Muscle layer of duodenum (tissue), 2 donors: ENCODE results near the gene XPO6.
"Not testable (repeated sequence)": the region's sequence is repeated elsewhere in the genome, so short reads cannot be mapped to it uniquely, and the experiment has no call there.

Experiments
- H3K27ac ChIP-seq: one replicate; pipeline ENCODE4 v1.7.0; 2013; ENCODE audit warnings: mild to moderate bottlenecking, low read length
- H3K27me3 ChIP-seq: one replicate; pipeline ENCODE4 v1.7.0; 2013; ENCODE audit warnings: low read depth, mild to moderate bottlenecking, control low read depth, low read length
- H3K36me3 ChIP-seq, 2 donors: one replicate each; pipeline ENCODE4 v1.7.0; 2013; ENCODE audit warnings: low read length in 2 of 2, control low read depth in 1 of 2, mild to moderate bottlenecking in 1 of 2; ENCODE audit not compliant: insufficient read depth in 2 of 2, control insufficient read depth in 1 of 2
- H3K4me1 ChIP-seq, 2 donors: one replicate each; pipeline ENCODE4 v1.7.0; 2013; ENCODE audit warnings: low read length in 2 of 2, mild to moderate bottlenecking in 2 of 2, control low read depth in 1 of 2, moderate library complexity in 1 of 2; ENCODE audit not compliant: insufficient read depth in 2 of 2, control insufficient read depth in 1 of 2
- H3K4me3 ChIP-seq, 2 donors: one replicate each; pipeline ENCODE4 v1.7.0; 2013; ENCODE audit warnings: low read length in 2 of 2, low read depth in 1 of 2, mild to moderate bottlenecking in 1 of 2
- H3K9me3 ChIP-seq, 2 donors: one replicate each; pipeline ENCODE4 v1.7.0; 2013; ENCODE audit warnings: low read length in 2 of 2, control low read depth in 1 of 2, mild to moderate bottlenecking in 1 of 2; ENCODE audit not compliant: control insufficient read depth in 1 of 2
- donor health status: healthy.

XPO6 gene

GRCh38 chr16:28241924-28242323, 30.2 kb upstream of the XPO6 start:
- peaks cover 0 to 5% of the 10 kb centered on the region in 2 donors for H3K9me3 ChIP-seq
- no peak overlapping the region for H3K4me3 ChIP-seq

DNA sequence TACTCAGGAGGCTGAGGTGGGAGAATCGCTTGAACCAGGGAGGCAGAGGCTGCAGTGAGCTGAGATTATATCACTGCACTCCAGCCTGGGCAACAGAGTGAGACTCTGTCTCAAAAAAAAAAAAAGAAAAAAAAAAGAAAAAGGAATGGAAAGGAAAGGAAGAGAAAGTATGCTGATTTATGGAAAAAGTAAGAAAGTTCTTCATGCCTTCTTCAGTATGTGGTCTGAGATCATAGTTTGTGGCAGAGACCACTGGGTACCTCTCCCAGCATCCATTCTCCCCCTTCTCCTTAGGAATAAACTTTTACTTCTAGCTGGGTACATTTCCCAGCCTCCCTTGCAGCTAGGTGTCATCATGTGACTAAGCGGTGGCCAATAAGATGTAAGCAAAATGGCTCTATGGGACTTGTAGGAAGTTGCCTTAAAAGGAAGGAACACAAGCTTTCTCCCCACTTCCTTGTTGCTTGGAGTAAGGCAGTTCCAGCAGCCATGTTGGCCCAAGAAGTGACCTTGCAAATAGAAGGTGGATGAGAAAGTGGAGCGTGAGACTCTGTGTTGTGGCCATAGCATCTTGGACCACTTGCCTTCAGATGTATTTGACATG, 26.1 kb upstream of the XPO6 start:
- H3K27ac ChIP-seq: no peak overlapping the region
- H3K4me1 ChIP-seq: no peaks in the 10 kb centered on the region
- H3K9me3 ChIP-seq: peaks cover 0 to 5% of the 10 kb centered on the region in 2 donors
- H3K36me3 ChIP-seq: no peaks in the 10 kb centered on the region
- H3K4me3 ChIP-seq: no peak overlapping the region
- no peaks in the 10 kb centered on the region for H3K27me3 ChIP-seq

More at GRCh38 chr16:28241924-28242323, 30.2 kb upstream of the XPO6 start:
- Histone ChIP-seq H3K27me3 (no peaks in the 10 kb centered on the region), H3K27ac (no peak overlapping the region), H3K4me1 (no peaks in the 10 kb centered on the region), H3K36me3 (no peaks in the 10 kb centered on the region)

DNA sequence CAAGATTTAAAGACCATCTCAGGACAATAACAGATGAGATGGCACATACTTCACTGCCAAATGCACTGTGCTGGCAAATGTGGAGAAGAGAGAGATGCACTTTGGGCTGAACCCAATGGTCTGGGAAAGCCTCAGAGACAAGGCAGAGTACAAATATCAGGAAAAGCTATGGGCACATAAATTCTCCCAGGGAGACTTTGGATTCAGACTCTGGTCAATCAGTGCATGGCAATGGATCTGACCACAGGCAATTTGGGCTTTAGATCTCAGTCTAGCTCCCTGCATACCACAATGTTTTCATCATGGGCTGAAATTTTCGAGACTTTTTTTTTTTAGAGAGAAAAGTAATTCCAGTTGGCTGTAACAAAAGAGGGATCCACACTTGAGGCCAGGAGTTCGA, 20.0 kb upstream of the XPO6 start:
- no peaks in the 10 kb centered on the region for H3K27me3 ChIP-seq
- H3K4me3 ChIP-seq: no peak overlapping the region
- no peaks in the 10 kb centered on the region for H3K9me3 ChIP-seq
- H3K4me1 ChIP-seq: no peaks in the 10 kb centered on the region
- H3K27ac ChIP-seq: no peak overlapping the region
- no peaks in the 10 kb centered on the region for H3K36me3 ChIP-seq

DNA sequence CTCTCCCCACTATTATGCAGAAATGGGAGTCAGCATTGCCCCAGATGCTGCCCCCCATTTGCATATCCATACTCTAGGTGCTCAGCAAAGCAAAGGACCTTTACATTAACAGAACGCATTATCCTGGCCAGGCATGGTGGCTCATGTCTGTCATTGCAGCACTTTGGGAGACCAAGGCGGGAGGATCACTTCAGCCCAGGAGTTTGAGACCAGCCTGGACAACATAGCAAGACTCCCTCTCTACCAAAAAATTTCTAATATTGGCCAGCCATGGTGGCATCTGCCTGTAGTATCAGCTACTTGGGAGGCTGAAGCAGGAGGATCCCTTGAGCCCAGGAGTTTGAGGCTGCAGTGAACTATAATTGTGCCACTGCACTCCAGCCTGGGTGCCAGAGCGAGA, 12.1 kb upstream of the XPO6 start:
- not testable (repeated sequence) for H3K27ac ChIP-seq

GRCh38 chr16:28219777-28220176, 8.0 kb upstream of the XPO6 start:
- not testable (repeated sequence) for H3K4me3 ChIP-seq

More for the DNA sequence above, 12.1 kb upstream of the XPO6 start:
- not testable (repeated sequence) for H3K9me3 ChIP-seq, H3K36me3 ChIP-seq, H3K27me3 ChIP-seq, H3K4me1 ChIP-seq, H3K4me3 ChIP-seq

GRCh38 chr16:28219282-28219681, 7.5 kb upstream of the XPO6 start:
- H3K9me3 ChIP-seq: no peaks in the 10 kb centered on the region
- H3K4me3 ChIP-seq: no peak overlapping the region
- H3K36me3 ChIP-seq: no peaks in the 10 kb centered on the region
- no peaks in the 10 kb centered on the region for H3K4me1 ChIP-seq
- no peaks in the 10 kb centered on the region for H3K27me3 ChIP-seq
- no peak overlapping the region for H3K27ac ChIP-seq

More at GRCh38 chr16:28219777-28220176, 8.0 kb upstream of the XPO6 start:
- not testable (repeated sequence) for H3K27ac ChIP-seq, H3K36me3 ChIP-seq, H3K4me1 ChIP-seq, H3K9me3 ChIP-seq, H3K27me3 ChIP-seq

DNA sequence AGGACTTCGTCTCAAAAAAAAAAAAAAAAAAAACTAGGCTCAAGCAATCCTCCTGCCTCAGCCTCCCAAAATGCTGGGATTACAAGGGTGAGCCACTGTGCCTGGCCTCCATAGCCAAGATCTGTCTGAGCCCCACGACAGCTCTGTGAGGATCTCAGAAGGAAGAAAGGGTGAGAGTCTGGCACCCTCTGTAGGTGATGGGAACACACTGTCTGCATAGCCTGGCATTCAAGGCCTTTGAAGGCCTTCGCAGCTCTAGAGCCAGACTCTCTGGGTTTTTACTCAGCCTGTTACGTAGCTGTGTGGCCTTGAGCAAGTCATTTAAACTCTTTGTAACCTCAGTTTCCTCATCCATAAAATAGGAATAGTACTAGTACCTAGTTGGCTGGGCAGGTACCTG, 6.3 kb upstream of the XPO6 start:
- no peaks in the 10 kb centered on the region for H3K27me3 ChIP-seq
- H3K4me1 ChIP-seq: no peaks in the 10 kb centered on the region
- no peaks in the 10 kb centered on the region for H3K9me3 ChIP-seq
- no peaks in the 10 kb centered on the region for H3K36me3 ChIP-seq
- H3K27ac ChIP-seq: no peak overlapping the region
- no peak overlapping the region for H3K4me3 ChIP-seq

GRCh38 chr16:28217326-28217725, 5.6 kb upstream of the XPO6 start:
- Histone ChIP-seq H3K36me3 (no peaks in the 10 kb centered on the region), H3K4me1 (peaks cover 0 to 4% of the 10 kb centered on the region in 2 donors), H3K27me3 (no peaks in the 10 kb centered on the region), H3K9me3 (no peaks in the 10 kb centered on the region), H3K4me3 (no peak overlapping the region), H3K27ac (no peak overlapping the region)

GRCh38 chr16:28213396-28213795, 1.6 kb upstream of the XPO6 start:
- no peaks in the 10 kb centered on the region for H3K9me3 ChIP-seq
- peaks cover 0 to 14% of the 10 kb centered on the region in 2 donors for H3K4me1 ChIP-seq
- no peak overlapping the region for H3K27ac ChIP-seq
- H3K4me3 ChIP-seq: no peak overlapping the region
- H3K36me3 ChIP-seq: peaks cover 0 to 7% of the 10 kb centered on the region in 2 donors
- H3K27me3 ChIP-seq: no peaks in the 10 kb centered on the region

GRCh38 chr16:28212532-28212873, 738 bp upstream of the XPO6 start:
- peak overlapping the region; percentile 86 to 89 for H3K4me3 ChIP-seq
- H3K27me3 ChIP-seq: no peaks in the 10 kb centered on the region
- H3K36me3 ChIP-seq: peaks cover 2 to 12% of the 10 kb centered on the region in 2 donors
- H3K27ac ChIP-seq: peak overlapping the region; percentile 39
- H3K4me1 ChIP-seq: peaks cover 0 to 14% of the 10 kb centered on the region in 2 donors
- H3K9me3 ChIP-seq: no peaks in the 10 kb centered on the region

- no peaks in the 10 kb centered on the region for H3K27me3 ChIP-seq
- no peaks in the 10 kb centered on the region for H3K9me3 ChIP-seq
- H3K27ac ChIP-seq: peak overlapping the region; percentile 58
- H3K4me1 ChIP-seq: peaks cover 0 to 14% of the 10 kb centered on the region in 2 donors
- H3K4me3 ChIP-seq: peak overlapping the region; percentile 77 to 86
- H3K36me3 ChIP-seq: peaks cover 3 to 15% of the 10 kb centered on the region in 2 donors
Observed at GRCh38 chr16:28210979-28211588, 681 bp downstream of the XPO6 start.

- Histone ChIP-seq H3K27me3 (no peaks in the 10 kb centered on the region), H3K27ac (peak overlapping the region; percentile 58), H3K36me3 (peaks cover 3 to 17% of the 10 kb centered on the region in 2 donors), H3K4me3 (peak overlapping the region; percentile 77 to 86), H3K4me1 (peaks cover 0 to 14% of the 10 kb centered on the region in 2 donors), H3K9me3 (no peaks in the 10 kb centered on the region)
Observed at GRCh38 chr16:28210264-28210663, 1.5 kb downstream of the XPO6 start.
